B cell (primary cell): ENCODE data around the gene PLEKHN1. TPM values are rescaled to one million over a fixed set of nuclear protein-coding genes. Genes with fewer than 3 reads are reported as not detected.

Source experiments
- ATAC-seq: fragments of 200-7000 bp; cut with Tn5 transposase; one replicate; pipeline ENCODE4 v1.10.0; 2021; ENCODE audit warnings: low read depth, mild to moderate bottlenecking, moderate number of reproducible peaks, moderate library complexity
- CTCF ChIA-PET: fragments of 350-600 bp; sonication (Branson Sonifier 250); formaldehyde crosslinking; loops from one replicate; lab custom pipeline; 2021; ENCODE audit warnings: antibody characterized with exemption, inconsistent platforms; lab: Charles Lee
- POLR2A ChIA-PET: fragments of 350-600 bp; sonication (Branson Sonifier 250); formaldehyde crosslinking; loops from one replicate; lab custom pipeline; 2021; ENCODE audit warnings: antibody characterized with exemption; lab: Charles Lee
- DNase-seq: peaks from one replicate; pipeline ENCODE4 v3.0.0; 2013
- H2AFZ ChIP-seq: 2 replicates; pipeline ENCODE4 v1.6.1; 2012; ENCODE audit warnings: mild to moderate bottlenecking, low read depth, low read length; ENCODE audit not compliant: insufficient read depth, poor library complexity, severe bottlenecking
- H3K27ac ChIP-seq, 2 donors: 1 replicate in 1 of 2; 2 replicates in 1 of 2; pipeline ENCODE4 v1.5.1; 2012 to 2013; ENCODE audit warnings: low read length in 2 of 2, mild to moderate bottlenecking in 2 of 2, moderate library complexity in 1 of 2
- H3K27me3 ChIP-seq, 4 experiments: fragments of 200-600 bp in 1 of 4; sonication (generic) in 1 of 4; replicated peaks in 1 of 4; 1 replicate in 2 of 4; 2 replicates in 2 of 4; pipeline versions ENCODE4 v1.6.1 to v1.7.0; 2013 to 2016; ENCODE audit warnings: low read length in 3 of 4, mild to moderate bottlenecking in 2 of 4, mixed read lengths in 1 of 4, moderate library complexity in 1 of 4; ENCODE audit not compliant: insufficient read depth in 4 of 4, control insufficient read depth in 3 of 4; ENCODE audit errors: control extremely low read depth in 1 of 4
- H3K36me3 ChIP-seq, 2 experiments: replicated peaks in 1 of 2; 1 replicate in 1 of 2; 2 replicates in 1 of 2; pipeline versions ENCODE4 v1.6.1 to v1.7.1; 2013; ENCODE audit warnings: low read length in 1 of 2; ENCODE audit not compliant: insufficient read depth in 2 of 2, control insufficient read depth in 1 of 2; ENCODE audit errors: control extremely low read depth in 1 of 2, extremely low read depth in 1 of 2
- H3K4me1 ChIP-seq, 2 donors: fragments of 200-600 bp in 1 of 2; sonication (generic) in 1 of 2; 1 replicate in 1 of 2; 2 replicates in 1 of 2; pipeline versions ENCODE4 v1.5.1 to v1.6.1; 2013 to 2017; ENCODE audit warnings: low read length in 2 of 2; ENCODE audit not compliant: control insufficient read depth in 2 of 2, insufficient read depth in 2 of 2
- H3K4me2 ChIP-seq: replicated peaks from 2 replicates; pipeline ENCODE3; 2012; ENCODE audit warnings: mild to moderate bottlenecking, low read depth, low read length; ENCODE audit not compliant: poor library complexity, severe bottlenecking
- H3K4me3 ChIP-seq, 5 experiments: fragments of 200-600 bp in 1 of 5; sonication (generic) in 1 of 5; 1 replicate in 3 of 5; 2 replicates in 2 of 5; pipeline versions ENCODE4 v1.5.1 to v1.7.0; 2011 to 2016; ENCODE audit warnings: low read length in 4 of 5, mild to moderate bottlenecking in 4 of 5, low read depth in 2 of 5, control low read depth in 1 of 5, moderate library complexity in 1 of 5; ENCODE audit not compliant: insufficient read depth in 1 of 5; ENCODE audit errors: control extremely low read depth in 1 of 5, extremely low read depth in 1 of 5
- H3K79me2 ChIP-seq: fragments of 200-600 bp; sonication (generic); one replicate; pipeline ENCODE4 v1.6.0; 2016; ENCODE audit warnings: low read length; ENCODE audit not compliant: control insufficient read depth, insufficient read depth
- H3K9ac ChIP-seq: fragments of 200-600 bp; sonication (generic); 2 replicates; pipeline ENCODE4 v1.6.1; 2017; ENCODE audit warnings: mild to moderate bottlenecking, low read length, moderate library complexity
- H3K9me3 ChIP-seq, 3 donors: one replicate each; pipeline versions ENCODE4 v1.6.1 to v1.7.1; 2013; ENCODE audit warnings: low read length in 2 of 3; ENCODE audit not compliant: control insufficient read depth in 2 of 3, insufficient read depth in 1 of 3; ENCODE audit errors: control extremely low read depth in 1 of 3
- H4K20me1 ChIP-seq: 2 replicates; pipeline ENCODE4 v1.6.0; 2012; ENCODE audit warnings: mild to moderate bottlenecking, low read length; ENCODE audit not compliant: insufficient read depth, control insufficient read depth, poor library complexity, severe bottlenecking
- H3K27ac Mint-ChIP-seq: one replicate; pipeline ENCODE4 v1.8.0; 2021; ENCODE audit warnings: mixed read lengths
- H3K27me3 Mint-ChIP-seq: one replicate; pipeline ENCODE4 v1.8.0; 2021; ENCODE audit warnings: mixed read lengths
- H3K4me1 Mint-ChIP-seq: one replicate; pipeline ENCODE4 v1.8.0; 2021; ENCODE audit warnings: mixed read lengths
- H3K4me3 Mint-ChIP-seq: one replicate; pipeline ENCODE4 v1.8.0; 2021; ENCODE audit warnings: mixed read lengths
- H3K9me3 Mint-ChIP-seq: one replicate; pipeline ENCODE4 v1.8.0; 2022; ENCODE audit warnings: mixed read lengths; ENCODE audit not compliant: insufficient read depth
- EZH2 ChIP-seq: IDR thresholded peaks from 2 replicates; pipeline ENCODE4 v1.6.1; 2012; ENCODE audit warnings: borderline replicate concordance, low read depth, mild to moderate bottlenecking, moderate library complexity, low read length; ENCODE audit not compliant: insufficient read depth, poor library complexity, severe bottlenecking
- WGBS: methylation state at CpG from one replicate; pipeline ENCODE4 v1.1.5; 2013; ENCODE audit warnings: missing lambda C conversion rate; ENCODE audit not compliant: insufficient coverage; 5-methylcytosine and 5-hydroxymethylcytosine counted together
- intact Hi-C: fragments of 100-400 bp; cut with micrococcal nuclease; formaldehyde crosslinking; loops from one replicate; pipeline ENCODE4 v1.10.0; 2022
- polyA plus RNA-seq: library from polyadenylated mRNA; depleted of rRNA; stranded (reverse); fragments of >200 nt; gene quantifications from 2 replicates; pipeline ENCODE4 v1.2.3, GENCODE V29; 2012
- total RNA-seq, 2 donors: library from RNA; stranded (reverse); fragments of 120-200 nt in 1 of 2; gene quantifications; 1 replicate in 1 of 2; 2 replicates in 1 of 2; pipeline versions ENCODE4 v1.2.3 to v1.2.4, GENCODE V29; 2013 to 2022
- TF ChIP-seq, protein P1 (sequence below): fragments of 200-600 bp; IDR thresholded peaks from one replicate; pipeline ENCODE4 v1.8.0; 2022; ENCODE audit warnings: antibody characterized with exemption, mild to moderate bottlenecking

Gene PLEKHN1
- total and polyA plus RNA-seq, 2 donors (not counting 1 experiment from before 2014, with no cell fraction given) = 0.36 to 1.1 TPM

- H3K36me3 ChIP-seq = no peaks in the 10 kb centered on the region
- H3K9me3 Mint-ChIP-seq = no peaks in the 10 kb centered on the region
- no peaks in the 10 kb centered on the region for H3K79me2 ChIP-seq
- WGBS = 94% methylated on average over 3 of the region's 10 CpGs
- no peak overlapping the region for H3K27ac Mint-ChIP-seq
- H3K4me3 Mint-ChIP-seq = no peak overlapping the region
- POLR2A ChIA-PET = no interaction called here
- H3K9me3 ChIP-seq = peaks cover 0 to 23% (median 3%) of the 10 kb centered on the region in 3 donors
- CTCF ChIA-PET = interaction anchor here (1.3 kb wide), 1 partner anchor 10 kb away, joined by 6 read pairs; no protein-coding TSS in a partner anchor
- no peak overlapping the region for H3K27ac ChIP-seq
- H3K4me3 ChIP-seq = no peak overlapping the region
- TF ChIP-seq, protein P1, sequence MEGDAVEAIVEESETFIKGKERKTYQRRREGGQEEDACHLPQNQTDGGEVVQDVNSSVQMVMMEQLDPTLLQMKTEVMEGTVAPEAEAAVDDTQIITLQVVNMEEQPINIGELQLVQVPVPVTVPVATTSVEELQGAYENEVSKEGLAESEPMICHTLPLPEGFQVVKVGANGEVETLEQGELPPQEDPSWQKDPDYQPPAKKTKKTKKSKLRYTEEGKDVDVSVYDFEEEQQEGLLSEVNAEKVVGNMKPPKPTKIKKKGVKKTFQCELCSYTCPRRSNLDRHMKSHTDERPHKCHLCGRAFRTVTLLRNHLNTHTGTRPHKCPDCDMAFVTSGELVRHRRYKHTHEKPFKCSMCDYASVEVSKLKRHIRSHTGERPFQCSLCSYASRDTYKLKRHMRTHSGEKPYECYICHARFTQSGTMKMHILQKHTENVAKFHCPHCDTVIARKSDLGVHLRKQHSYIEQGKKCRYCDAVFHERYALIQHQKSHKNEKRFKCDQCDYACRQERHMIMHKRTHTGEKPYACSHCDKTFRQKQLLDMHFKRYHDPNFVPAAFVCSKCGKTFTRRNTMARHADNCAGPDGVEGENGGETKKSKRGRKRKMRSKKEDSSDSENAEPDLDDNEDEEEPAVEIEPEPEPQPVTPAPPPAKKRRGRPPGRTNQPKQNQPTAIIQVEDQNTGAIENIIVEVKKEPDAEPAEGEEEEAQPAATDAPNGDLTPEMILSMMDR = no peak
- TF ChIP-seq EZH2 = no peak
- H3K4me2 ChIP-seq = no peak overlapping the region
- ATAC-seq = no peak
- peaks cover 3% of the 10 kb centered on the region for H3K4me1 Mint-ChIP-seq
- peaks cover 0 to 32% (median 1%) of the 10 kb centered on the region in 4 experiments for H3K27me3 ChIP-seq
- H3K27me3 Mint-ChIP-seq = peaks cover 46% of the 10 kb centered on the region
- intact Hi-C loops = no loop called here
- peaks cover 0 to 4% of the 10 kb centered on the region in 2 donors for H3K4me1 ChIP-seq
- no peak overlapping the region for H2AFZ ChIP-seq
- no peak overlapping the region for H3K9ac ChIP-seq
- DNase-seq = no peak
- no peaks in the 10 kb centered on the region for H4K20me1 ChIP-seq
These were observed 25.6 kb downstream of the PLEKHN1 start for GRCh38 chr1:991895-992294.

DNA sequence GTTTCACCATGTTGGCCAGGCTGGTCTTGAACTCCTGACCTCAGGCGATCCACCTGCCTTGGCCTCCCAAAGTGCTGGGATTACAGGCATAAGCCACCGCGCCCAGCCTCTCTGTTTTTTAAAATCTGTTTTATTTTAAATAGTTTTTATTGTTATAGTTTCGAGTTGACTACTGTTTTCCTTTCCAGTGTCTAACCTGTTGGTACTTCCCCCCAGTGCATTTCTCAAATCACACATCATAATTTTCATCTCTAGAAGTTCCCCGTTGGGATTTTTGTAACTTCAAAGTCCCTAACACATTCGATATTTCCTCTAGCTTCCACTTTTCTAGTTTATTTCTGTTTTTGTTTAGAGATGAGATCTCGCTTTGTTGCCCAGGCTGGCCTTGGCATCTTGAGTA lies 26.1 kb downstream of the PLEKHN1 start:
- no peak overlapping the region for H3K27ac Mint-ChIP-seq
- peaks cover 48% of the 10 kb centered on the region for H3K27me3 Mint-ChIP-seq

More for the DNA sequence above, 26.1 kb downstream of the PLEKHN1 start:
- DNase-seq (no peak), ATAC-seq (no peak)
- ChIA-PET CTCF (interaction anchor here (1.3 to 2.4 kb wide), 2 partner anchors 7 to 10 kb away, joined by 6 to 9 read pairs; no protein-coding TSS in a partner anchor), POLR2A (no interaction called here)
- Histone ChIP-seq H2AFZ (no peak overlapping the region), H3K79me2 (no peaks in the 10 kb centered on the region), H3K27ac (no peak overlapping the region), H3K4me3 (no peak overlapping the region), H4K20me1 (no peaks in the 10 kb centered on the region), H3K9ac (no peak overlapping the region), H3K4me2 (no peak overlapping the region), H3K4me1 (peaks cover under 1 to 4% of the 10 kb centered on the region in 2 donors), H3K36me3 (no peaks in the 10 kb centered on the region), H3K9me3 (peaks cover 0 to 26% (median 3%) of the 10 kb centered on the region in 3 donors), H3K27me3 (peaks cover 0 to 37% (median 4%) of the 10 kb centered on the region in 4 experiments)
- Mint-ChIP-seq H3K4me3 (no peak overlapping the region), H3K4me1 (peaks cover 4% of the 10 kb centered on the region), H3K9me3 (no peaks in the 10 kb centered on the region)
- TF ChIP-seq, protein P1 = no peak
- no peak for TF ChIP-seq EZH2
- intact Hi-C loops = no loop called here
- WGBS = no CpG with 5 or more reads among the region's 7 CpGs
